ENCODE results near the gene SLC5A2.

DNA sequence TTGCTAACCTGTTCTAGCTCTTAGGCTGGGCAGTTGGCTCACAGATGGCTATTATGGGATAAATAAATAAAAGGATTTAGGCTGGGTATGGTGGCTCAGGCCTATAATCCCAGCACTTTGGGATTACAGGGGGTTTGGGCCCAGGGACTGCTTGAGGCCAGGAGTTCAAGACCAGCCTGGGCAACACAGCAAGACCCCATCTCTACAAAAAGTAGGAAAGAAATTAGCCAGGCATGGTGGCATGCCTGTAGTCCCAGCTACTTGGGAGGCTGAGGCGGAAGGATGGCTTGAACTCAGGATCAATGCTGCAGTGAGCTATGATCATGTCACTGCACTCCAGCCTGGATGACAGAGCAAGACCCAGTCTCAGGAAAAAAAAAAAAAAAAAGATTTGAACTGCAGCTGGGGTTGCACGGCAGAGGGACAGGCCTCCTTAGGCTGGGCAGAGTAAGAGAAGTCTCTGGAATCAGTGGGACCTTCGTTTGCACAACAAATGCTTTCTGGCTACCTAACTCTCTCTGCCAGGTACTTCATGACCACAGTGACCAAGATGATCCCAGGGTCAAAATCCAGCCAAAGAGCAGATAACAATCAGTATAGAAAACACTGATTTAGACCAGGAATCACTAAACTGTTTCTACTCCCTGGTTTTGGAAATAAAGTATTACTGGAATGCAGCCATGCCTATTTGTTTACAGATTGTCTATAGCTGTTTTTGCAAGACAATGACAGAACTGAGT, 18.5 kb downstream of the SLC5A2 start:
- TF ChIP-seq CTCF (tag by site-specific recombination; IDR thresholded peaks at IDR 0.05), result no peak
- no peak for TF ChIP-seq ZXDB (tag by site-specific recombination; IDR thresholded peaks at IDR 0.05)
- TF ChIP-seq ZNF510 (tag by site-specific recombination; IDR thresholded peaks at IDR 0.05; ENCODE audit: insufficient replicate concordance), result no peak
- TF ChIP-seq ZNF239 (tag by site-specific recombination; IDR thresholded peaks at IDR 0.05), result no peak
- no peak for TF ChIP-seq KLF1 (tag by site-specific recombination; IDR thresholded peaks at IDR 0.05)
- TF ChIP-seq ZNF140 (tag by site-specific recombination; IDR thresholded peaks at IDR 0.05), result no peak
- TF ChIP-seq ZNF274 (IDR thresholded peaks at IDR 0.05; ENCODE audit: low read length), result no peak
- no peak for TF ChIP-seq ZNF274 (tag by site-specific recombination; IDR thresholded peaks at IDR 0.05; ENCODE audit: borderline replicate concordance)
- TF ChIP-seq ZNF707 (tag by site-specific recombination; IDR thresholded peaks at IDR 0.05), result no peak
- no peak for TF ChIP-seq ZNF830 (tag by site-specific recombination; IDR thresholded peaks at IDR 0.05; ENCODE audit: low read depth)
